Measurements from ENCODE around the gene GATA5.

The GATA5 gene

GRCh38 chr20:62464425-62464770 is 11.4 kb downstream of the GATA5 start:
- Histone ChIP-seq H3K27ac (ENCODE audit: low read depth in 2 of 2, low read length in 2 of 2) (no peak overlapping the region), H3K9ac (ENCODE audit: low read depth in 1 of 2, low read length in 2 of 2) (no peak overlapping the region), H3K4me3 (ENCODE audit: low read length in 2 of 2) (no peak overlapping the region), H3K27me3 (ENCODE audit: control insufficient read depth in 2 of 2, insufficient read depth in 2 of 2, low read length in 2 of 2) (no peaks in the 10 kb centered on the region), H3K9me3 (ENCODE audit: control insufficient read depth in 2 of 2, low read length in 2 of 2) (no peaks in the 10 kb centered on the region), H3K4me1 (ENCODE audit: control insufficient read depth in 2 of 2, insufficient read depth in 2 of 2, low read length in 2 of 2) (no peaks in the 10 kb centered on the region), H3K36me3 (ENCODE audit: control insufficient read depth in 2 of 2, insufficient read depth in 2 of 2, low read length in 2 of 2) (no peaks in the 10 kb centered on the region)

DNA sequence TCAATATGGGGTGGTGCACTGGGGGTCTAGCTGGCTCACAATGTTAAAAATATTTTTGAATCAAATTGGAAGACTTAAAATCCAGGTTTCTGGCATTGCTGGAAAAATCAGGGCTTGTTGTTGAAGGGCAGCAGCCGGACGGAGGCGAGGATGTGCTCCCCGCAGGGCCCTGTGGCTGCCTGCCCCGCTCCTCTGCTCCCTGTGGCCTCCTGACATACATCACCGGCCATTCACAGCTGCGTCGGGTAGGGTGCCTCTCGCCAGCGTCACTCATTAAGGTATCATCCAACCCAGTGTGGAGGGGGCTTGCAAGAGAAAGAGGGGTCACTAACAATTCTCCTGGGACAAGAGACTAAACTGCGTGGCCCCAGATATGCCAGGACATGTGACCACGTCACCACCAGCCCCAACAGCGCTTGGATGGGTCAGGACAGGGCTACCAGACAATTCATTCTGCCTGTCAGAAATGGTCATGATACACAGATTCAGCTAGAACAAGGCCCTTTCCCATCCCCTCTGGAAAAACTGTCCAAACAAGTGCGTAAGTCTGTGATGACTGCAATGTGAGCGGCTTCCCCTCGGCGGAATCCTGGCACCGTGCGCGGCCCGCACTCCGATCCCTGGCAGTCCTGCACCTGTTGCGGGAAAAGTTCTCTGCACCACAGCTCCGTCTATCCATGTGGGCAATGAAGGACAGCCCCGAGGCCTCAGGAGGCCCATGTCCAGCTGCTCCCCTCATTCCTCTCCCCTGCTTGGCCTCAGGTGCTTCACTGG is 12.0 kb downstream of the GATA5 start:
- H3K9me3 ChIP-seq (ENCODE audit: control insufficient read depth in 2 of 2, low read length in 2 of 2), result no peaks in the 10 kb centered on the region
- H3K27ac ChIP-seq (ENCODE audit: low read depth in 2 of 2, low read length in 2 of 2), result no peak overlapping the region
- no peaks in the 10 kb centered on the region for H3K36me3 ChIP-seq (ENCODE audit: control insufficient read depth in 2 of 2, insufficient read depth in 2 of 2, low read length in 2 of 2)
- no peaks in the 10 kb centered on the region for H3K4me1 ChIP-seq (ENCODE audit: control insufficient read depth in 2 of 2, insufficient read depth in 2 of 2, low read length in 2 of 2)
- H3K27me3 ChIP-seq (ENCODE audit: control insufficient read depth in 2 of 2, insufficient read depth in 2 of 2, low read length in 2 of 2), result no peaks in the 10 kb centered on the region
- H3K9ac ChIP-seq (ENCODE audit: low read depth in 1 of 2, low read length in 2 of 2), result no peak overlapping the region
- no peak overlapping the region for H3K4me3 ChIP-seq (ENCODE audit: low read length in 2 of 2)

- no peaks in the 10 kb centered on the region for H3K27me3 ChIP-seq (ENCODE audit: control insufficient read depth in 2 of 2, insufficient read depth in 2 of 2, low read length in 2 of 2)
- no peak overlapping the region for H3K9ac ChIP-seq (ENCODE audit: low read depth in 1 of 2, low read length in 2 of 2)
- H3K27ac ChIP-seq (ENCODE audit: low read depth in 2 of 2, low read length in 2 of 2), result no peak overlapping the region
- H3K4me3 ChIP-seq (ENCODE audit: low read length in 2 of 2), result no peak overlapping the region
- H3K9me3 ChIP-seq (ENCODE audit: control insufficient read depth in 2 of 2, low read length in 2 of 2), result no peaks in the 10 kb centered on the region
- no peaks in the 10 kb centered on the region for H3K4me1 ChIP-seq (ENCODE audit: control insufficient read depth in 2 of 2, insufficient read depth in 2 of 2, low read length in 2 of 2)
- no peaks in the 10 kb centered on the region for H3K36me3 ChIP-seq (ENCODE audit: control insufficient read depth in 2 of 2, insufficient read depth in 2 of 2, low read length in 2 of 2)
Observed at GRCh38 chr20:62462976-62463592, 12.7 kb downstream of the GATA5 start.

DNA sequence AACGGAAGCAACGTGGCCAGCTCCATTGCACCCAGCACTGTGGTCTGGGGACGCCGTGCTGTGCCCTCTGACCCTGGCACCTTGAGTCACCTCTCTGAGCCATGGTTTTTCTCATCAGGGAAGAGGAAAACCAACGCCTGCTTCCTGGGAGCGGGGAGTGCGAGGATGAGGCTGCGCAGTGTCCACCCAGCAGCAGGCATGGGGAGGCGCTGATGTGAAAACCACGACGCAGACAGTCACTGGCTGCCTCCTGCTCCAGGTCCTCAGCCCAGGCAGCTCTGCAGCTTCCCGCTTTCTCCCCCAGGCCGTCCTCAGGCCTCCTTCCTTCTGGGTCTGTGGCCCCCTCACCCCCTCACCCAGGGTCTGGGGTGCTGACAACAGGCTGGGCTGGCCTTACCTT is 14.0 kb downstream of the GATA5 start:
- no peak overlapping the region for H3K4me3 ChIP-seq (ENCODE audit: low read length in 2 of 2)
- no peaks in the 10 kb centered on the region for H3K36me3 ChIP-seq (ENCODE audit: control insufficient read depth in 2 of 2, insufficient read depth in 2 of 2, low read length in 2 of 2)
- no peak overlapping the region for H3K9ac ChIP-seq (ENCODE audit: low read depth in 1 of 2, low read length in 2 of 2)
- H3K9me3 ChIP-seq (ENCODE audit: control insufficient read depth in 2 of 2, low read length in 2 of 2), result no peaks in the 10 kb centered on the region
- no peaks in the 10 kb centered on the region for H3K4me1 ChIP-seq (ENCODE audit: control insufficient read depth in 2 of 2, insufficient read depth in 2 of 2, low read length in 2 of 2)
- H3K27ac ChIP-seq (ENCODE audit: low read depth in 2 of 2, low read length in 2 of 2), result no peak overlapping the region
- H3K27me3 ChIP-seq (ENCODE audit: control insufficient read depth in 2 of 2, insufficient read depth in 2 of 2, low read length in 2 of 2), result no peaks in the 10 kb centered on the region

- no peak overlapping the region for H3K9ac ChIP-seq (ENCODE audit: low read depth in 1 of 2, low read length in 2 of 2)
- H3K27me3 ChIP-seq (ENCODE audit: control insufficient read depth in 2 of 2, insufficient read depth in 2 of 2, low read length in 2 of 2), result no peaks in the 10 kb centered on the region
- no peak overlapping the region for H3K27ac ChIP-seq (ENCODE audit: low read depth in 2 of 2, low read length in 2 of 2)
- no peak overlapping the region for H3K4me3 ChIP-seq (ENCODE audit: low read length in 2 of 2)
- no peaks in the 10 kb centered on the region for H3K4me1 ChIP-seq (ENCODE audit: control insufficient read depth in 2 of 2, insufficient read depth in 2 of 2, low read length in 2 of 2)
- no peaks in the 10 kb centered on the region for H3K36me3 ChIP-seq (ENCODE audit: control insufficient read depth in 2 of 2, insufficient read depth in 2 of 2, low read length in 2 of 2)
- H3K9me3 ChIP-seq (ENCODE audit: control insufficient read depth in 2 of 2, low read length in 2 of 2), result no peaks in the 10 kb centered on the region
Observed at GRCh38 chr20:62461157-62461556, 14.6 kb downstream of the GATA5 start.

DNA sequence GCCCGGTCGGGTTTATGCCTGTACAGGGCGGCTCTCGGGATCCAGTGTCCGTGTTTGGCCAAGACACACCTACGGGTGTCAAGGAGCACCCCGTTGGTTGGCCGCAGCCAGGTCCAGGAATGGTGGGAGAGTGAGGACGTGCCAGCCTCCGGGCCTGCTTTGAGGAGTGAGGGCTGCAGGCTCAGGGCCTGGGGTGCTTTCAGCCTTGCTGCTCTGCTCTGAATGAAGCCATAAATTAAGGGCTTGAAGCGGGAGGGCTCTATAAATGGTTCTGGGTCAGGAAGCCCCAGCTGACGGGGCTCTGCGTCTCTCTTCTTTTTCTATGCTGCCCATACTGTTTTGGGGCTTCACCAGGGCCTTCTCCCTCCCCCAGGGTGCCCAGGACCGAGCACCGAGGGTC is 15.1 kb downstream of the GATA5 start:
- H3K4me3 ChIP-seq (ENCODE audit: low read length in 2 of 2), result no peak overlapping the region
- H3K27ac ChIP-seq (ENCODE audit: low read depth in 2 of 2, low read length in 2 of 2), result no peak overlapping the region
- no peak overlapping the region for H3K9ac ChIP-seq (ENCODE audit: low read depth in 1 of 2, low read length in 2 of 2)
- H3K4me1 ChIP-seq (ENCODE audit: control insufficient read depth in 2 of 2, insufficient read depth in 2 of 2, low read length in 2 of 2), result no peaks in the 10 kb centered on the region
- H3K36me3 ChIP-seq (ENCODE audit: control insufficient read depth in 2 of 2, insufficient read depth in 2 of 2, low read length in 2 of 2), result no peaks in the 10 kb centered on the region
- H3K27me3 ChIP-seq (ENCODE audit: control insufficient read depth in 2 of 2, insufficient read depth in 2 of 2, low read length in 2 of 2), result no peaks in the 10 kb centered on the region
- H3K9me3 ChIP-seq (ENCODE audit: control insufficient read depth in 2 of 2, low read length in 2 of 2), result no peaks in the 10 kb centered on the region

GRCh38 chr20:62459488-62459887 is 16.3 kb downstream of the GATA5 start:
- Histone ChIP-seq H3K27ac (ENCODE audit: low read depth in 2 of 2, low read length in 2 of 2) (no peak overlapping the region), H3K36me3 (ENCODE audit: control insufficient read depth in 2 of 2, insufficient read depth in 2 of 2, low read length in 2 of 2) (no peaks in the 10 kb centered on the region), H3K4me3 (ENCODE audit: low read length in 2 of 2) (no peak overlapping the region)

GRCh38 chr20:62458275-62459251 is 17.2 kb downstream of the GATA5 start:
- no peak overlapping the region for H3K9ac ChIP-seq (ENCODE audit: low read depth in 1 of 2, low read length in 2 of 2)
- H3K27me3 ChIP-seq (ENCODE audit: control insufficient read depth in 2 of 2, insufficient read depth in 2 of 2, low read length in 2 of 2), result no peaks in the 10 kb centered on the region
- no peaks in the 10 kb centered on the region for H3K4me1 ChIP-seq (ENCODE audit: control insufficient read depth in 2 of 2, insufficient read depth in 2 of 2, low read length in 2 of 2)
- H3K27ac ChIP-seq (ENCODE audit: low read depth in 2 of 2, low read length in 2 of 2), result no peak overlapping the region
- H3K4me3 ChIP-seq (ENCODE audit: low read length in 2 of 2), result no peak overlapping the region
- H3K36me3 ChIP-seq (ENCODE audit: control insufficient read depth in 2 of 2, insufficient read depth in 2 of 2, low read length in 2 of 2), result no peaks in the 10 kb centered on the region
- no peaks in the 10 kb centered on the region for H3K9me3 ChIP-seq (ENCODE audit: control insufficient read depth in 2 of 2, low read length in 2 of 2)

More at GRCh38 chr20:62459488-62459887, 16.3 kb downstream of the GATA5 start:
- H3K9me3 ChIP-seq (ENCODE audit: control insufficient read depth in 2 of 2, low read length in 2 of 2), result no peaks in the 10 kb centered on the region
- H3K4me1 ChIP-seq (ENCODE audit: control insufficient read depth in 2 of 2, insufficient read depth in 2 of 2, low read length in 2 of 2), result no peaks in the 10 kb centered on the region
- no peaks in the 10 kb centered on the region for H3K27me3 ChIP-seq (ENCODE audit: control insufficient read depth in 2 of 2, insufficient read depth in 2 of 2, low read length in 2 of 2)
- no peak overlapping the region for H3K9ac ChIP-seq (ENCODE audit: low read depth in 1 of 2, low read length in 2 of 2)

DNA sequence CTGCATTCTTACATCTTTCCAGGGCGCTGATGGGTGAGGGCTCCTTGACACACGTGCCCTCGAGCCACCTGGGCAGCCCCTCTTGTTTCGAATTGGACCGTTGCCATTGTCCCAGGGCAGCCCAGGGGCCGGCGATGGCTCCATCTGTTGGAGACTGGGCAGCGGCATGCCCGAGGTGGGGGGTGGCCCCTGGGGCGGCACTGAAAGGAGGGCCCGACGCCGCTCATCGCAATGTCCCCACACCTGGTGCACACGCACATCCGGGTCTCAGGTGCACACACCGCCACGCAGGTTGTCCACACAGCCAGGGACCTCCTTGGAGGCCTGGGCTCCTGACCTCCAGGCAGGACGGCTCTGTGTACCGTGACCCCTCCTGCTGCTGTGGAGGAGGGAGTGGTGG is 18.0 kb downstream of the GATA5 start:
- Histone ChIP-seq H3K27me3 (ENCODE audit: control insufficient read depth in 2 of 2, insufficient read depth in 2 of 2, low read length in 2 of 2) (no peaks in the 10 kb centered on the region), H3K9ac (ENCODE audit: low read depth in 1 of 2, low read length in 2 of 2) (no peak overlapping the region), H3K27ac (ENCODE audit: low read depth in 2 of 2, low read length in 2 of 2) (no peak overlapping the region), H3K4me1 (ENCODE audit: control insufficient read depth in 2 of 2, insufficient read depth in 2 of 2, low read length in 2 of 2) (no peaks in the 10 kb centered on the region), H3K36me3 (ENCODE audit: control insufficient read depth in 2 of 2, insufficient read depth in 2 of 2, low read length in 2 of 2) (no peaks in the 10 kb centered on the region), H3K9me3 (ENCODE audit: control insufficient read depth in 2 of 2, low read length in 2 of 2) (no peaks in the 10 kb centered on the region), H3K4me3 (ENCODE audit: low read length in 2 of 2) (no peak overlapping the region)

- H3K9me3 ChIP-seq (ENCODE audit: control insufficient read depth in 2 of 2, low read length in 2 of 2), result no peaks in the 10 kb centered on the region
- no peaks in the 10 kb centered on the region for H3K36me3 ChIP-seq (ENCODE audit: control insufficient read depth in 2 of 2, insufficient read depth in 2 of 2, low read length in 2 of 2)
- peaks cover 0 to 4% of the 10 kb centered on the region in 2 donors for H3K27me3 ChIP-seq (ENCODE audit: control insufficient read depth in 2 of 2, insufficient read depth in 2 of 2, low read length in 2 of 2)
- H3K9ac ChIP-seq (ENCODE audit: low read depth in 1 of 2, low read length in 2 of 2), result no peak overlapping the region
- no peak overlapping the region for H3K27ac ChIP-seq (ENCODE audit: low read depth in 2 of 2, low read length in 2 of 2)
- no peak overlapping the region for H3K4me3 ChIP-seq (ENCODE audit: low read length in 2 of 2)
- no peaks in the 10 kb centered on the region for H3K4me1 ChIP-seq (ENCODE audit: control insufficient read depth in 2 of 2, insufficient read depth in 2 of 2, low read length in 2 of 2)
Observed at GRCh38 chr20:62457098-62457497, 18.7 kb downstream of the GATA5 start.

Data from mucosa of rectum (tissue), 2 donors.